GM19397 (cell line): ENCODE measurements around the gene ZSCAN21.

Experiments used
- ATAC-seq: cut with Tn5 transposase; IDR thresholded peaks from one replicate; pipeline ENCODE4 v1.9.1; 2021; ENCODE audit warnings: mild to moderate bottlenecking, moderate library complexity; ENCODE audit not compliant: unreplicated experiment

Gene ZSCAN21

DNA sequence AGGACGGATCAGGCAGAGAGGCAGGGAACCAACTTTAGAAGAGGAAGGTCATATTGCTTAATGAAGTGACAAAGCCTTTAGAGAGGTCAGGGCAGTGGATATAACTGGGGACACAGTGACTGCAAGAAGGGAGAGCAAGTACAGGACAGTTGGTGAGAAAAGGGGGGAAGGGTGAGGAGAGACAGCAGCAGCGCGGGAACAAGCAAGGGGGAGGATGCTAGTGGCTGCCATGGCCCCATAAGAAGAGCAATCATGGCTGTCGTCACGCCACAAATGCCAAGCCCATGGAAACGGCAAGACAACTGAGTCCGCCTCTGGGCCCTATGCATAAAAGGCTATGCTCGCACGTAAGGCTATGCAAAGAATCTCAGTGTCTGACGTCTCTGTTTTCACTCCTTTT is 22.9 kb downstream of the ZSCAN21 start:
- ATAC-seq = no peak

DNA sequence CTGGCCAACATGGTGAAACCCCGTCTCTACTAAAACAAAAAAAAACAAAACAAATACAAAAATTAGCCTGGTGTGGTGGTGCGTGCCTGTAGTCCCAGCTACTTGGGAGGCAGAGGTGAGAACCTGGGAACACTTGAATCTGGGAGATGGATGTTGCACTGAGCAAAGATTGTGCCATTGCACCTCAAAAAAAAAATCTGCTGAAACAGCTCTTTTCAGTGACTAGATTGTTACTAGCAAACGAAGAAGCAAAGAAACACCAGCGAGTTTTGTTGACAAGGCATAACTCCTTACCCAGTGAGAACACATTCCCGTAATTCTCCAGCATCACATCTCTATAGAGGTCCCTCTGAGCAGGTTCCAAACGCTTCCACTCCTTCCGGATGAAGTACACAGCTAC is 25.3 kb downstream of the ZSCAN21 start:
- no peak for ATAC-seq

DNA sequence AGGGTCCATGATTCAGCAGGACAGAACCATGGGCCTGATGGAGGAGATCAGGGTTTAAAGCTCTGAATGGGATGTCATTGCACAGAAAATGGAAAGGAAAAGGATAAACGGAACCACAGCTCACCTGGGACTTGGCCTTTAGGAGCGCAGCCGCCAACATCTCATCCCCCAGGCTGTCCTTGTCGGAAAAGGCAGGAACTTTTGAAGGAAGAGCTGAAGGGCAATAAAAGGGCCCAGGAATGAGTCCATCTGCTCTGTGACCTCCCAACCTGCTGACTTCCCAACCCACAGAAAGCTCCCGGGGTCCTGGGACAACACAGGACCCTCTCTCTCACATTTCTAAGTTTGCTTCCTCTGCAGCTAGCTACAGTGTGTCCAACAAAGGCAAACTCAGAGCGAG is 25.8 kb downstream of the ZSCAN21 start:
- ATAC-seq = no peak

DNA sequence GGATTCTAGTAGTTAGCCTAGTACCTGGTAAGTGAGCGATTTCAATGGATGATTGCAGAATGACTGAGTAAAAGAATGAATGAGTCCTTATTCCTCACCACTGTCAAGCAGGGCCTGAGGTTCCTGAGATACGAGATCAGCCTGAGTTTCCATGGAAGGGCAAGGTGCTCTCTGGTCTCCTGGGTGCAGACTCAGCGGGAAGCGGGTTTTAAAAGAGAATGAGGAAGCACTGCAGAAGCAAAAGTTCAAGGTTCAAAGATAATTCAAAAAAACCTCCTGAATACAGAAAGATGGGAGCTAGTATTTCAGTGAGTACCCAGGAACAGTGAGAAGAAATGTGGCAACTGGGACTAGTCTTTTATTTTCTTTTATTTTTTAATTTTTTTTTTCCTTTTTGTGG is 27.6 kb downstream of the ZSCAN21 start:
- ATAC-seq = no peak

DNA sequence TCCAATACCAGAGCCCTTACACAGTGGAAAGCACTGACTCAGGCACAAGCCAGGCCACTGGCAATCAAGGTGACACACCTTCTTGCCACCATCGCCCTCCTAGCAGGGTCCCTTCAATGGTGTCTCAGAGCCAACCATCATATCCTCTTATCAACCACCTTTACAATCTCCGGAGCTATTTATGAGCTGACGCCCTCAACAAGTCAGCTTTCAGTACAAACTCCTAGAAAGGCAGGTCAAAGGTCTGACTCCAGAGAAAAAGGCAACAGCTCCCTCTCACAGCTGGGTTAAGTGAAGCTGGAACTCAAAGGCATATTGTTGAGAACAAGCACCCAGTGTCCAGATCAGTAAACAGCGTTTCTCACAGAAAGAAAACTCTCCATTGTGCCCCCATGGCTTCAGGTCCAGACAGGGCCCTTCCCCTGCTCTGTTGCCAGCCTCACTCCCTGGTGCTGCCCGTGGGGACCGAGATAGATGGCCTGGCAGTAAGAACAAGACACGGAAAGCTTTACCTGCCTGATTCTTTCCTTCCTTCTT is 29.5 kb downstream of the ZSCAN21 start:
- no peak for ATAC-seq

DNA sequence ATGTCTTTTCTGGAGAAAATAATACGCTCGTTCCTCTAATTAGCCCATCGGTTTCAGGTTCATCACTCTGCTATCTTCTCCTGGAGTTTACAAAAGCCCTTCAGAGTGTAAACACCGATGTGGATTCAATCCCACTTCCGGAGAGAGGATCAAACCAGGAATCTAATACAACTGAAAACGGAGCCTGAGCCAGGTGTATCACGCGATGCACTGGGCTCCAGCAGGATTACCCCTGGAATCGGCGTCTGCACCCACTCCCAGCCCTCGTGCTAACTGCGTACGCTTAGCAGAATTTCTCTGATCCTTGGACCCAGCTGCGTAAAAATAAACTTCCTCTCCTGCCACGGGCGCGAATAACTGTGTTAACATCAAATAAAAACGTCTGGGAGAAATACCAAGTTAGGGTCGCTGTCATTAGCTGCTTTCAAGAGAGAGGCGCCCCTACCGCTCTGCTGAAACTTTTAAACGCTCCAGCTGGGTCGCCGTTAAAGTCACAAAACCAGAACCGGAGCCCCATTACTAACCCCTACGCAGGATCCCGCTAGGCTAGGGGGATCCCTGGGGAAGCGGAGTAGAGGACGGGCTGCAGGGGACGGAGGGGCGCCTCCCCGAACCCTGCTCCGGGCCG is 31.4 kb downstream of the ZSCAN21 start:
- peak; percentile 2 for ATAC-seq

DNA sequence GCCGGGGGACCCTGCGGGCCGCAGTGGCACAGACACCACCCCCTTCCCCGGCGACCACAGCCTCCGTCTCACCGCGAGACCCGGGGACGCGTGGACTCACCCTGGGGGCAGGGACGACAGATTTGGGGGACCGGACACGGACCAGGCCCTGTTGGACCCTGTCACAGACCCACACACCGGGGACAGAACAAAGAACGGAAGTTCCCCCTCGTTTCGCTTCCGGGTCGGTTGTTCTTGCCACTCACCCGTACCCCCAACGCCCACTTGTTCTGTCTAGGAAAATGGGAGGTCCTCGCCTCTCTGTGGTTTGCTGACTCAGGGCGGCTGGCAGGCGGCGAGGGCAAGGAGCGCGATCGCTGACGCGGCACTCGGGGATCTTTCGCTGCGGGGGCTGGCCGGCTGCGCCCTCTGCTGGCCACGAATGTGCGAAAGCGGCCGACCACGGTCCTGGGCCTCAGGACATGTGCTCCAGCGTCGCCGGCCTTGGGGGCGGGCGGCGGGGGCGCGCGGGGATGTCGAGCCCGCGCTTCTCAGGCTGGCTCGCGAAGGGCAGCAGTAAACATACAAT is 32.0 kb downstream of the ZSCAN21 start, which contains the start of gene ZNF3:
TSS of gene ZNF3 (minus strand) at position 189 of the 568 bp plus-strand sequence. CDS start 4,366 bp downstream, outside the sequence.
- ATAC-seq = peak; percentile 78

DNA sequence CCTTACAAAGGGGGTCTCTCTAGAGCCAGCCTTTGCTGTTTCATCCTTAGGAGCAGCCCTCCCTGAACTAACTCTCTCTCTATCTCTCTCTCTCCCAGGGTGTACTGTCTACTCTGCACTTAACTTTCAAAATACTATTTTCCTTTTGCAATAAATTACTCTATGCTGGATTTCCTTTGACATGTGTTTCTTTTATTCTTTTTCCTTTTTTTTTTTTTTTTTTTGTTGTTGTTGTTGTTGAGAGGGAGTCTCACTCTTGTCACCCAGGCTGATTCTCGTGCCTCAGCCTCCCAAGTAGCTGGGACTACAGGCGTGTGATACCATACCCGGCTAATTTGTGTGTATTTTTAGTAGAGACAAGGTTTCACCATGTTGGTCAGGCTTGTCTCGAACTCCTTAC is 33.4 kb downstream of the ZSCAN21 start:
- ATAC-seq = no peak

DNA sequence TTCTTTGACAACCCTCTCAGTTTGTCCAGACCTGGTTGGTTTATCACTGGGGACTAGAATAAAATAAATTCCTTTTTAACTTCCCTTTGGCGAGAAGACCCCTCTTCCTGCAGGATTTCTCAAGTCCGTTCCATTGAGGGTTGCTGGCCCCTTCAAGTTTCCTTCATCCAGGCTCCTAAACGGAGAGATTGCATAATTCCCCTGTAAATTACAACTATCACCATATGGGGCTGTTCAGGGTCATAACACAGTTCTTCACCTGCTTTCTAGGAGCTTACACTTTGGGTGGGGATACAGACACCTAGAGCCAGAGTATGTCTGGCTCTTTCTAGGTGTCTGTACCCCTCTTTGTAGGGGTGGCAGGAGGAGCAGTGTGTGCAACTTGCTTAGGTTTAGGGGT is 35.9 kb downstream of the ZSCAN21 start:
- no peak for ATAC-seq

DNA sequence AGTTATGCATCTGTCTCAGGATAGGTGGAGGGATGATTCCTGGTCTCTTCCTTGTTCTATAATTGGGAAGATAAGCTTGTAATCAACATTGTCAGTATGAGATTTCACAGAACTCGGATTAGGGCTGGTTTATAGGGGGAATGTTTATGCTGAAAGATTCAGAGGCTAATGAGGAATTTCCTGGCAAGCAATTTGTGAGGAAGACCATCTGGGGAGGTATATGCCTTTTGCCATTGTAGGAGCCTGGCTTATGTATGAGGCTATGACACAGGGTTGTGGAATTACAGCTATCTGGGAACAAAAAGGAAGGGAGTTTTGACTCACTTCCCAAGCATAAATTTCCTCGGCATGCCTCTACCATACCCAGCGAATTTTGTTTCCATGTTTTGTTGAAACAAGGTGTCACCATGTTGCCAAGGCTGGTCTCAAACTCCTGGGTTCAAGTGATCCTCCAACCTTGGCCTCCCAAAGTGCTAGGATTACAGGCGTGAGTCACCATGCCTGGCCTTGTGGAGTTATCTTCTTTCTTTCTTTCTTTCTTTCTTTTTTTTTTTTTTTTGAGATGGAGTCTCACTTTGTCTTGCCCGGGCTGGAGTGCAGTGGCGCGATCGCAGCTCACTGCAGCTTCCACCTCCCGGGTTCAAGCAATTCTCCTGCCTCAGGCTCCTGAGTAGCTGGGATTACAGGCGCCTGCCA is 37.6 kb downstream of the ZSCAN21 start:
- no peak for ATAC-seq

DNA sequence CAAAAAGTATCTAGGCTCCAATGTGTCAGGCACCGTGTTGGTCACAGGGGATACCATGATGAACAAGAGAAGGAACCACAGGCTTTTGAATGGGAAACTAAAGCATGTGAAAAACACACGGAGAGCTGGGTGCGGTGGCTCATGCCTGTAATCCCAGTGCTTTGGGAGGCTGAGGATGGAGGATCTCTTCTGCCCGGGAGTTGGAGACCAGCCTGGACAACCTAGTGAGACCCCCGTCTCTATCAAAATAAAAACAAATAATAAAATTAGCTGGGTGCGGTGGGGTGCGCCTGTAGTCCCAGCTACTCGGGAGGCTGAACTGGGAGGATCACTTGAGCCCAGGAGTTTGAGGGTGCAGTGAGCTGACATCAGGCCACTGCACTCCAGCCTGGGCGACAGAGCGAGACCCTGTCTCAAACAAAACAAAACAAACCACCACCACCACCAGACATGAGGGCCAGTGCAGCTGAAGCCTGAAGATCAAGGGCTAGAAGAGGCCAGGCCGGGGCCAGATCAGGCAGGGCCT is 38.6 kb downstream of the ZSCAN21 start:
- no peak for ATAC-seq

DNA sequence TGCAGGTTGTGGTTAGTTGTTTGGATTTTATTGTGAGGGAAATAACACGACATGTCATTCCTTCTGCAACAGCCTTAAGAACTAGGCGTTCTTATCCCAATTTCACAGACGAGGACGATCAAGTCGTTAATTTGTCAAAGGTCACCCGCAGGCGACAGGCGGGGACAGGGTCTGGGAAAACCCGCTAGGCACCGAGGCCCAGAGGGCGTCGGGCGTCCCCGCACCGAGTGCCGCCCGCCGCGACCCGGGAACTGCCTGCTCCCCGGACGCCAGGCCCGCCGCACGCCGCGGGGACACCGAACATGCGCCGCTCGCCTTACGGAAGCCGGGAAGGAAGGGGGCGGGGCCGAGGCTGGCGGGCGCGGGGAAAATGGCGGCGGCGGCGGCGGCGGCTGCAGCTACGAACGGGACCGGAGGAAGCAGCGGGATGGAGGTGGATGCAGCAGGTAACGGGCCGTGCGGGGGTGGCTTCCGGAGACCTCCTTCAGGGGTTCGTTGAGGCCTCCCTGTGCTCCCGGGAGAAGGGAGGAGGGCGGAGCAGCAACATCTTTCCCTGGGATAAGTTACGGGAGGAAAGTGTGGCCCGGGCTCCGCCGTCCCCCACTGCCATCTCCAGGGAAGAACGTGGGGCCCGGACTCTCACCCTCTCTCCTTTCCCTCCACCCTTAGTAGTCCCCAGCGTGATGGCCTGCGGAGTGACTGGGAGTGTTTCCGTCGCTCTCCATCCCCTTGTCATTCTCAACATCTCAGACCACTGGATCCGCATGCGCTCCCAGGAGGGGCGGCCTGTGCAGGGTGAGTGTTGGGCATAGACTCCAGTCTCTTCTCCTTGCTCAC is 39.3 kb downstream of the ZSCAN21 start, which contains the start of gene COPS6:
TSS of gene COPS6 (plus strand) at position 349 of the 837 bp plus-strand sequence. CDS start at position 371, 22 bp downstream.
- ATAC-seq = no peak

DNA sequence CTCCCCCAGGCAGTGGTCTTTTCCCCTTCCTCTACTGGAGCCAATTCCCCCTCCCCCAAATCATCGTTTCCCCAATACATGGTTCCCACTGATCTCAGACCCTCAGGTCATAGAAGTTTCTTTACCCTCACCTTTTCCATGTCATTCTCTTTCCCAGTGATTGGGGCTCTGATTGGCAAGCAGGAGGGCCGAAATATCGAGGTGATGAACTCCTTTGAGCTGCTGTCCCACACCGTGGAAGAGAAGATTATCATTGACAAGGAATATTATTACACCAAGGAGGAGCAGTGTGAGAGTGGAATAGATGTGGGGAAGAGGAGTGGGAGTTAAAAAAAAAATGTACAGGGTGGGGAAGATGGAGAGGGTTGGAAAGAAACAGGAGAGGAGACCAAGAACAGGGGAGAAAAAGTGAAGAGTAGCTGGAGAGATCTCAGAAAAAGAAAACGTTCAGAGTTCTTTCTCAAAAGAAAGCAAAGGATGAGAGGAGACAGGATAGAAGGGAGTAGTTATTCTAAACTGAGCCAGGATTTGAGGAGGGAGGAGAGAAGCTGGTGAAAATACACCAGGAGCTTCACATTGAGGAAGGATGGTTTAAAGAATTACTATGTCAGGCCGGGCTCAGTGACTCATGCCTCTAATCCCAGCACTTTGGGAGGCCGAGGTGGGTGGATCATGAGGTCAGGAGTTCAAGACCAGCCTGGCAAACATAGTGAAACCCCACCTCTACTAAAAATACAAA is 40.1 kb downstream of the ZSCAN21 start:
- ATAC-seq = no peak

DNA sequence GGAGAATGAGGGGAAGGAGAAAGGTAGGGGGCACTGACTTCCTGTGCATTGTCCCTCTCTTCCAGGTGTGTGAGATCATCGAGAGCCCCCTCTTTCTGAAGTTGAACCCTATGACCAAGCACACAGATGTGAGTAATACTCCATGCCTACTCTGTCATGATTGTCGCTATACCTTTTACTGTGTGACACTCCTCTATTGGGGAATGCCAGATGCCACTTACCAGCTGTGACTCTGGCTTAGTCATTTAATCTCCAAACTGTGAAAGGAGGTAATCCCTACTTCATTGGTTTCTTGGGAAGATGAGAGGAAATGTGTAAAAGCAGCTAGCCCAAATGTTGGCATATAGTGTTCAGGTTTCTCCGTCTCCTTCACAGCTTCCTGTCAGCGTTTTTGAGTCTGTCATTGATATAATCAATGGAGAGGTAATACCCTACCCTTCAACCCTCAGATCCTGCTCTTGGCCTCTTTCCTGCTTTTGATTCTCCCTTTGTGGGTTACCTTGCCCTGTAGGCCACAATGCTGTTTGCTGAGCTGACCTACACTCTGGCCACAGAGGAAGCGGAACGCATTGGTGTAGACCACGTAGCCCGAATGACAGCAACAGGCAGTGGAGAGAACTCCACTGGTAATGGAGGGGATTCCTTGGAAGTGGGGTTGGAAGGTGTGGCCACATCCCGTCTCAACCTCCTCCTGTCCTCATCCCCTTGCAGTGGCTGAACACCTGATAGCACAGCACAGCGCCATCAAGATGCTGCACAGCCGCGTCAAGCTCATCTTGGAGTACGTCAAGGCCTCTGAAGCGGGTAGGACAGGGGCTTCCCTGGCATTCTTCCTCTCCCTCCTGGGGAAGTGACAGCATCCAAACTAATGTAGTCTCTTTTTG is 41.2 kb downstream of the ZSCAN21 start:
- no peak for ATAC-seq

DNA sequence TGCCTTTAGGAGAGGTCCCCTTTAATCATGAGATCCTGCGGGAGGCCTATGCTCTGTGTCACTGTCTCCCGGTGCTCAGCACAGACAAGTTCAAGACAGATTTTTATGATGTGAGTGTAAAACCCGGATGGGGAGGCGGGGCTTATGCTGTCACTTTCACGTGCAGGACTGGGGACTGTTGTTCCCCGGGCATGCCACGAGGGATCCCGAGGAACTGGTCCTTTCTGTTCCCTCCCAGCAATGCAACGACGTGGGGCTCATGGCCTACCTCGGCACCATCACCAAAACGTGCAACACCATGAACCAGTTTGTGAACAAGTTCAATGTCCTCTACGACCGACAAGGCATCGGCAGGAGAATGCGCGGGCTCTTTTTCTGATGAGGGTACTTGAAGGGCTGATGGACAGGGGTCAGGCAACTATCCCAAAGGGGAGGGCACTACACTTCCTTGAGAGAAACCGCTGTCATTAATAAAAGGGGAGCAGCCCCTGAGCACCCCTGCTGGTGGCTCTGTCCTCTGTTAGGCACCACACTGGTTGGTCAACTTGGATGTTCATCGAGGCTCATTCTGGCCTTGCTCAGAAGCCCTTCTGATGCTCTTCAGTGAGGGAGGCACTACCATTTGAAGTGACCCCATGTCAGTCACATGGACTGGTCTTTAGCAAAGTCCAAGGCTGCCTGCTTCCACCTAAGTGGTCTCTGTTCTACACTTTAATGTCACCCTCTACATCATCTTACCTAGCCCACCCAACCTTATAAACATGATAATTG is 42.0 kb downstream of the ZSCAN21 start:
- ATAC-seq = no peak

DNA sequence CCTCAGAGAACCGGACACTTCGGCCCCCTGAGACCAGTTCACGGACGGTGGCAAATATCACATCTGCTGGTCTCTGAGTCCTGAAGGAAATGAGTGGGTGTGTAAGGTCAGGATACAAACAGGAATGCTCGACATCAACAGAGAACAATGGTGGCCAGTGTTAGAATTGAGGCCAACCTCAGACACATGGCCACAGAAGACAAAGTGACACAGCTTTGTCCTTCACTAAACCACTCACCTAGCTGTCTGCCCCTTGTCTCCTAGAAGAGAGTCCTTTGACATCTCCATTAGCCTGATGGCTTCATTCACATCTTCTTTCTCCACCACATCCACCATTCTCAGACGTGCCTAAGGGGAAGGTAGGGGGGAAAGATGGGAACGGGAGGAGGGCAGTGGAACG is 43.5 kb downstream of the ZSCAN21 start:
- ATAC-seq = no peak

DNA sequence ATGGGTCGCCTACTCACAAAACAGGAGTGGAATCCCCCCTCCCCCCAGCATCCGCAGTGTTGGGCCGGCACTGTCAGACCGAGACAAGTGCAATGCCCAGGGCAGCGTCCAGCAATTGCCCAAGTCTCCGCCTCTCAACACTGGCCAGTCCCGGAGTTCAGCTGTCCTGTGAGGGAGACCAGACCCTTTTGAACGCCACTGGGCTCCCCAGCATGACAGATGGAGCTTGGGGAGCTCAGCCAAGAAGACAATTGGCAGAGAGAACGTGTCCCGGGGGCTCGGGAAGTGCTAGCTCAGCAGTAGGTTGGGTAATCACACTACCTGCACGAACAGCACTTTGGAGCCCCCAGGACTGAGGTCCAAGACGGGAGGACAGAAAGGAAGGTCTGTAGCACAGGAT is 43.9 kb downstream of the ZSCAN21 start:
- no peak for ATAC-seq

DNA sequence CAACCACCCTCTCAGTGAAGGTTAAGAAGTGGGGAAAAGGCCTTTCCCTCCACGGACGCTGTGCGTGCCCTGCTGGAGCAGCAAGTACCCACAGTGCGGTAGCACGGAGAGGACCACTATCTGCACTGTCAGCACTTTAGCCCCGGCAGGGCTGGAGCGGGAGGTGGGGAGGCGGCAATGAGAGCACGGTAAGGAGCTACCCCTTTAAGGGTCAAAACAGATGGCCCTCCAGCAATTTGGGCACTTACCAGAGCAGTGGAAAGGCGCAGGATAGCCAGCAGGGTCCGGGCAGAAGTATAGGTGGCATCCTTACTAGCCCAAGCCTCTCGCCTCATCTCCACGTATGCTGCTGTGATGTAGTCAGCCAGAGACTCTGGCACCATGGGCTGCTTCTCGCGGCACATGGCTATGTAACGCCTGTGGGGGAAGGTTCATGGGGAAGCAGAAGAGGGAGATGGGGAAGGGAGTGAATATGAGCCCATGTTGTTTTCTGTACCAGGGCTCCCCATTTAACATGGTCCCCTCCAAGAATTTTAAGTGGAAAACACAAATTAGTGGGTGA is 44.4 kb downstream of the ZSCAN21 start:
- no peak for ATAC-seq
